AG09309 (cell line): ENCODE data around the gene LTBP4.

Experiments
- DNase-seq: peaks from one replicate; pipeline ENCODE4 v3.0.0-alpha.2; 2010; ENCODE audit warnings: low read depth
- H3K4me3 ChIP-seq: 2 replicates; pipeline ENCODE4 v1.5.1; 2011; ENCODE audit warnings: mild to moderate bottlenecking, low read depth, low read length, moderate library complexity; ENCODE audit not compliant: control insufficient read depth
- CTCF ChIP-seq: IDR thresholded peaks from 2 replicates; pipeline ENCODE4 v1.5.1; 2011; ENCODE audit warnings: mild to moderate bottlenecking, low read depth, low read length, inconsistent platforms; ENCODE audit not compliant: insufficient read depth, control insufficient read depth; ENCODE audit errors: missing control alignments

Gene LTBP4

GRCh38 chr19:40584007-40584406 is 17.2 kb upstream of the LTBP4 start:
- no peak overlapping the region for H3K4me3 ChIP-seq
- TF ChIP-seq CTCF: no peak
- DNase-seq: no peak

- H3K4me3 ChIP-seq: no peak overlapping the region
- no peak for DNase-seq
- TF ChIP-seq CTCF: no peak
Observed at GRCh38 chr19:40585241-40585981, 15.8 kb upstream of the LTBP4 start.

GRCh38 chr19:40585982-40586422 is 15.2 kb upstream of the LTBP4 start:
- H3K4me3 ChIP-seq: no peak overlapping the region
- TF ChIP-seq CTCF: no peak
- DNase-seq: no peak

GRCh38 chr19:40586611-40587010 is 14.6 kb upstream of the LTBP4 start:
- H3K4me3 ChIP-seq: no peak overlapping the region
- no peak for TF ChIP-seq CTCF
- DNase-seq: no peak

- TF ChIP-seq CTCF: no peak
- no peak for DNase-seq
- H3K4me3 ChIP-seq: no peak overlapping the region
Observed at GRCh38 chr19:40588110-40588854, 12.9 kb upstream of the LTBP4 start.

- no peak for DNase-seq
- TF ChIP-seq CTCF: no peak
- H3K4me3 ChIP-seq: no peak overlapping the region
Observed at GRCh38 chr19:40588926-40589569, 12.1 kb upstream of the LTBP4 start.
